ENCODE data around the gene GPR132. TPM values are rescaled to one million over a fixed set of nuclear protein-coding genes. Genes with fewer than 3 reads are reported as not detected.

The GPR132 gene
- total RNA-seq, 1 donor from 2014 or later: 48.5 TPM

DNA sequence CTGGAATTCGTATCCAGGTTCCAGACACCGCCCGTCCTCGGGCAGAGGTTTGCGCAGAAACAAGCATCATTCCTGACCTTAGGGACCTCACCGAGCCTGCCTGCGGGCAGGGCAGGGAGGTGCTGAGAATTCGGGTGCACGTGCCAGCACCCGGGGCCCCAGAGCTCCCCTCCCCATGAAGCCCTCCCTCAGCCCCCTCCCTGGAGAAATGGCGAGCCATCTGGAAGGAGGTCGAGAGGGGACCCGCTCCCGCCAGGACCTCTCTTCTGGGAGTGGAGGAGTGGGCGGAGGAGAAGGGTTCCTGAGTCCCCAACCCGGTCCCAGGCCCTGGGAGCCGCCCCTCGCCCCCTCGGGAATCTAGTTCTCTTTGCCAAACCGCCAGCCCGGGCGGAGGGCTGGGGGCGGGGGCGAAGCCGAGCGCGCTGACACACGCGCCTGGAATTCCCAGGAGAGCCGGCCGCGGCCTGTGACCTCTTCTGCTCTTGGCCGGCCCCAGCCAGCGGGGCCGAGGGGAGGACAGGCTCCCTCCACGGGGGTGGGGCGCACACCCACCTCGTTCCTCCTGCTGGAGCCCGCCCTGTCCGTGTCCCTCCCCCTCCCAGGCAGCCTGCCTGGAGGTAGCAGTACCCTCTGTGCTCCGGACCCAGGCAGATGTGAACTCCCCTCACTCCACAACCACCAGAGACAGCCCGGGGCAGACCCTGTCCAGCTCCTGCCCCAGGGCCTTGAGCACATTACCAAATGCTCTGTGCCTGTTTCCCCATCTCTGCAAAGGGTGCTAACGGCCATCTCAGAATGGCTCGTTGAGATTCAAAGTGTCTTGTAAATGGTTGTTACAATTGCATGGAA lies 23.0 kb upstream of the GPR132 start:
- no peaks in the 10 kb centered on the region for H3K36me3 Mint-ChIP-seq (ENCODE audit: low read depth)
- H3K27me3 Mint-ChIP-seq: peaks cover 6% of the 10 kb centered on the region
- H3K4me3 Mint-ChIP-seq: peak overlapping the region; percentile 53
- ATAC-seq (ENCODE audit: low read depth): no peak
- intact Hi-C loops (cut with micrococcal nuclease): loop anchor here (1.0 to 2.0 kb wide), 2 partner anchors 23 to 67 kb away; partner anchors contain the start of genes CDCA4 and GPR132
- H3K4me1 Mint-ChIP-seq: peaks cover 13% of the 10 kb centered on the region
- TF ChIP-seq, protein P1, sequence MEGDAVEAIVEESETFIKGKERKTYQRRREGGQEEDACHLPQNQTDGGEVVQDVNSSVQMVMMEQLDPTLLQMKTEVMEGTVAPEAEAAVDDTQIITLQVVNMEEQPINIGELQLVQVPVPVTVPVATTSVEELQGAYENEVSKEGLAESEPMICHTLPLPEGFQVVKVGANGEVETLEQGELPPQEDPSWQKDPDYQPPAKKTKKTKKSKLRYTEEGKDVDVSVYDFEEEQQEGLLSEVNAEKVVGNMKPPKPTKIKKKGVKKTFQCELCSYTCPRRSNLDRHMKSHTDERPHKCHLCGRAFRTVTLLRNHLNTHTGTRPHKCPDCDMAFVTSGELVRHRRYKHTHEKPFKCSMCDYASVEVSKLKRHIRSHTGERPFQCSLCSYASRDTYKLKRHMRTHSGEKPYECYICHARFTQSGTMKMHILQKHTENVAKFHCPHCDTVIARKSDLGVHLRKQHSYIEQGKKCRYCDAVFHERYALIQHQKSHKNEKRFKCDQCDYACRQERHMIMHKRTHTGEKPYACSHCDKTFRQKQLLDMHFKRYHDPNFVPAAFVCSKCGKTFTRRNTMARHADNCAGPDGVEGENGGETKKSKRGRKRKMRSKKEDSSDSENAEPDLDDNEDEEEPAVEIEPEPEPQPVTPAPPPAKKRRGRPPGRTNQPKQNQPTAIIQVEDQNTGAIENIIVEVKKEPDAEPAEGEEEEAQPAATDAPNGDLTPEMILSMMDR (IDR thresholded peaks at IDR 0.05): no peak
- no peaks in the 10 kb centered on the region for H3K9me3 Mint-ChIP-seq
- no peak overlapping the region for H3K27ac Mint-ChIP-seq
- ChIA-PET POLR2A (interaction anchor here (0.9 to 3.3 kb wide), 6 partner anchors 10 to 105 kb away, joined by 3 to 32 read pairs (median 8); partner anchors contain the start of gene GPR132), CTCF (interaction anchor here (2.2 to 4.8 kb wide), 4 partner anchors 17 to 42 kb away, joined by 17 to 56 read pairs (median 18); partner anchors contain the start of gene GPR132)
- DNase-seq: peak; percentile 15

DNA sequence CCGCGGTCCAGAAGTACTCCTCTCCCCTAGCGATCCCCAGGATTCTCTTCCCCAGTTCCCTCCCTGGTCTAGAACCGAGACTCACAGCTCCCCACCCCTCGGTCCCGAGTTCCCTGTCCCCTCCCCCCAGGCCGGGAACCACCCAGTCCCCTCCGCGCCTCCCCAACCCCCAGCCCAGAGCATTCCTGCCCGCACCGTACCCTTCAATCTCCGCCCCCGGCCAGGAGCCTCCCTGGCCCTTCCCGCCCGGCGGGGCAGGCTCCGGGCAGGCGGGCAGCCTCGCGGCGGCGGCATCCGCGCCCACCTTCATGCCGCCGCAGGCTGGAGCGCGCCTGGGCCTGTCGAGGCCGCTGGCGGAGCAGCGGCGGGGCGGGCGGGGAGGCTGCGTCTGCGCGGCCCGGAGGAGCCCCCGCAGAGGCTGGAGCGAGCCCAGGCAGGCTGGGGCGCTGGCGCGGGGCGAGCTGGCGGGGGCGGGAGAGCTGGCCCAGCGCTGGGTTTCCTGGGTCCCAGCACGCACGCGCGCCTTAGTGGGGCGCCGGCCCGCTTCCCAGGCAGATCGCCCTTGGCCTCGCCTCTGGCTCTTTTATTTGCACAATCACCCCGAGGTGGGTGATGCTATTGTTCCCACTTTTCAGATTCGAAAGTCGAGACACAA lies 22.2 kb upstream of the GPR132 start:
- ATAC-seq (ENCODE audit: low read depth): peak; percentile 39
- peak; percentile 35 for DNase-seq
- no peaks in the 10 kb centered on the region for H3K36me3 Mint-ChIP-seq (ENCODE audit: low read depth)
- CTCF ChIA-PET: interaction anchor here (1.1 to 4.8 kb wide), 6 partner anchors 16 to 112 kb away, joined by 4 to 56 read pairs (median 17); partner anchors contain the start of gene GPR132
- no peaks in the 10 kb centered on the region for H3K9me3 Mint-ChIP-seq
- peaks cover 6% of the 10 kb centered on the region for H3K27me3 Mint-ChIP-seq
- H3K27ac Mint-ChIP-seq: no peak overlapping the region
- TF ChIP-seq, protein P1 (IDR thresholded peaks at IDR 0.05): no peak
- H3K4me1 Mint-ChIP-seq: peaks cover 13% of the 10 kb centered on the region
- H3K4me3 Mint-ChIP-seq: peak overlapping the region; percentile 80
- POLR2A ChIA-PET: interaction anchor here (0.9 to 3.3 kb wide), 12 partner anchors 9 to 112 kb away, joined by 3 to 32 read pairs (median 7); partner anchors contain the start of genes CDCA4 and GPR132
- intact Hi-C loops (cut with micrococcal nuclease): loop anchor here (1.0 to 2.0 kb wide), 2 partner anchors 22 to 67 kb away; partner anchors contain the start of genes CDCA4 and GPR132

DNA sequence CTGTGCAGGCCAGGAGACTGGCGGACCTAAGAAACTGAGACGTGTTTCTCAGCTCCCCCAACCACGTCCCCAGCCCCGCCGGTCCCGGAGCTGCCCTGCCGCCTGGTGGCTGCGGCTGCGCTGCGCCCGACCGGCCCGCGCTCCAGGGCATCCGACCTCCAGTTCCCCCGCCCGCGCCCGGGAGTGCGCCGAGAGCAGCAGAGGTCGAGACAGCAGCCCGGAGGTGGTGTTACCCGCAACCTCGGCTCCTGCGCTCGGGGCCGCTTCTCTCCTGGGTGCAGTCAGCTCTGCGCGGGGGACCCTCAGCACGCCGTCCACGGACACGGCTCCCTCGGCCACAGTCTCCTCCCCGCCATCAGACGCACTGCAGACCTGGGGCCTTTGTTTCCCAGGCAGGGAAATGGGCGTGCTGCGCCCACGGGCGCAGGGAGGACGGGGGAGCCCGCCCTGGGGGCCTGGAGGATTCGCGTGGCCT lies 21.6 kb upstream of the GPR132 start:
- TF ChIP-seq, protein P1 (IDR thresholded peaks at IDR 0.05): peak; percentile 82
- Mint-ChIP-seq H3K27me3 (peaks cover 6% of the 10 kb centered on the region), H3K36me3 (ENCODE audit: low read depth) (no peaks in the 10 kb centered on the region), H3K4me1 (peaks cover 14% of the 10 kb centered on the region), H3K9me3 (no peaks in the 10 kb centered on the region), H3K4me3 (peak overlapping the region; percentile 80), H3K27ac (no peak overlapping the region)
- CTCF ChIA-PET: interaction anchor here (0.6 to 4.8 kb wide), 9 partner anchors 9 to 111 kb away, joined by 3 to 56 read pairs (median 7); partner anchors contain the start of gene GPR132
- POLR2A ChIA-PET: interaction anchor here (0.6 to 3.3 kb wide), 13 partner anchors 9 to 111 kb away, joined by 3 to 32 read pairs (median 6); partner anchors contain the start of genes CDCA4 and GPR132
- intact Hi-C loops (cut with micrococcal nuclease): loop anchor here (1.0 to 2.0 kb wide), 7 partner anchors 17 to 191 kb away; partner anchors contain the start of genes CDCA4 and GPR132
- peak; percentile 81 for DNase-seq
- ATAC-seq (ENCODE audit: low read depth): peak; percentile 89

DNA sequence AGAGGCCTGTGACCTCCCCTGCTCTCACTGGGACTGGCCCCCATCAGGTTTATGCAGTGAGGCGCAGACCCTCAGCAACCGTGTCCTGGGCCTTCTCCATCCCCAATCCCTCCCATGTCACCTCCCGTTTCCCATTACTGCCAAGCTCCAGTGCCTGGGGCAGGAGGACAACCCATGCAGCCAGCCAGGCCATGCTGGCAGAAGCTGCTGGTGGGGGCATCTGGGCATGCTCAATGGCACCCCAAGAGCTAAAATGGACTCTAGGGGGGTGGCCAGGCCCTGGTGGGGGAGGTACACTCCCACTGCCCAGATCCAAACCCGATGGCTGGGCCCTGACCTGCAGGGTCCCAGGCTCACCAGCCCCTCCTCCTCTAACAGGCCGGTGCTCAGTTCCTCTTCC lies 20.5 kb upstream of the GPR132 start:
- CTCF ChIA-PET: interaction anchor here (0.5 to 4.8 kb wide), 4 partner anchors 10 to 41 kb away, joined by 4 to 56 read pairs (median 6); no protein-coding TSS in a partner anchor
- H3K27me3 Mint-ChIP-seq: peaks cover 6% of the 10 kb centered on the region
- no peak for DNase-seq
- no peaks in the 10 kb centered on the region for H3K9me3 Mint-ChIP-seq
- peaks cover 18% of the 10 kb centered on the region for H3K4me1 Mint-ChIP-seq
- H3K36me3 Mint-ChIP-seq (ENCODE audit: low read depth): no peaks in the 10 kb centered on the region
- no peak overlapping the region for H3K4me3 Mint-ChIP-seq
- TF ChIP-seq, protein P1 (IDR thresholded peaks at IDR 0.05): no peak
- ATAC-seq (ENCODE audit: low read depth): no peak
- intact Hi-C loops (cut with micrococcal nuclease): loop anchor here (1.0 to 2.0 kb wide), 6 partner anchors 15 to 189 kb away; partner anchors contain the start of gene CDCA4
- POLR2A ChIA-PET: interaction anchor here (0.7 to 3.3 kb wide), 5 partner anchors 18 to 327 kb away, joined by 4 to 32 read pairs (median 6); partner anchors contain the start of gene GPR132
- no peak overlapping the region for H3K27ac Mint-ChIP-seq

All from activated B cell treated with CpG ODN at 0.5 μM for 24 hours (primary cell).